Muscle of arm (tissue), 12 donors: Measurements from ENCODE around the gene DDO. TPM values are rescaled to one million over a fixed set of nuclear protein-coding genes. Genes with fewer than 3 reads are reported as not detected.

Experiments
- DNase-seq: peaks from one replicate; pipeline ENCODE4 v3.0.0-alpha.2; 2013
- polyA plus RNA-seq, 12 donors: library from polyadenylated mRNA; unstranded; fragments of 120-200 nt; gene quantifications; one replicate each; pipeline ENCODE4 v1.2.1, GENCODE V29; 2013; ENCODE audit not compliant: insufficient read length in 12 of 12

The DDO gene
- polyA plus RNA-seq, 12 donors, result 0.08 to 1.5 (median 0.78) TPM; not detected in 3

DNA sequence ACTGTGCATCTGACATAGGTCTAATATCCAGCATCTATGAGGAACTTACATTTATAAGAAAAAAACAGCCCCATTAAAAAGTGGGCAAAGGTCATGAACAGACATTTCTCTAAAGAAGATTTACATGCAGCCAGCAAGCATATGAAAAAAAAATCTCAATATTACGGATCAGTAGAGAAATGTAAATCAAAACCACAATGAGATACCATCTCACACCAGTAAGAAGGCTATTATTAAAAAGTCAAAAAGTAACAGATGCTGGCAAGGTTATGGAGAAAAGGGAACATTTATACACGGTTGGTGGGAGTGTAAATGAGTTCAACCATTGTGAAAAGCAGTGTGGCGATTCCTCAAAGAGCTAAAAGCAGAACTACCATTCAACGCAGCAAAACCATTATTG lies 70.3 kb downstream of the DDO start:
- no peak for DNase-seq

DNA sequence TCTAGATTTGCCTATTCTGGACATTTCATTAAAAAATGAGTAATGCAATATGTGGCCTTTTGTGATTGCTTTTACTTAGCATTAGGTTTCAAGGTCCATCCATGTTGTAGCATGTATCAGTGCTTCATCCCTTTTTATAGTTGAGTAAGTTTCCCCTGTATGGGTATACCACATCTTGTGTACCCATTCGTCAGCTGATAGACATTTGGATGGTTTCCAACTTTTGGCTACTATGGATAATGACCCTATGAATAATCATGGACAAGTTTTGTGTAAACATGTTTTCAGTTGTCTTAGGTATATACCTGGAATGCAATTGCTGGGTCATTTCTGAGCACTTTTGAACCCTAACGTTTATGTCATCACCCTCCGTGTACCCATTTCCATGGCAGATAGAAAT lies 72.6 kb downstream of the DDO start:
- DNase-seq, result no peak

Other genes with a start within 250 kb of the DDO start
- gene WASF1, start 235.9 kb downstream of the DDO start, polyA plus RNA-seq, result 10 to 100 TPM in 8 of 12 donors, 1 to 10 TPM in 3, not detected in 1; 6.5 to 16.2 (median 11.7) TPM
- 10 to 100 TPM in 11 of 12 donors, not detected in 1; 14.3 to 48.7 (median 17.5) TPM for gene CDC40, start 235.1 kb downstream of the DDO start, polyA plus RNA-seq
- under 1 TPM in 10 of 12 donors, not detected in 2; 0.50 to 0.99 (median 0.71) TPM for gene METTL24, start 57.2 kb downstream of the DDO start, polyA plus RNA-seq
- under 1 TPM in 8 of 12 donors, not detected in 4; 0.08 to 0.62 (median 0.34) TPM for gene SLC22A16, start 61.0 kb upstream of the DDO start, polyA plus RNA-seq